WTC11 (cell line): ENCODE data around the gene CIRBP. TPM values are rescaled to one million over a fixed set of nuclear protein-coding genes. Genes with fewer than 3 reads are reported as not detected.

Experiments
- ATAC-seq: fragments of 200-7000 bp; cut with Tn5 transposase; 2 replicates; pipeline ENCODE4 v1.10.0; 2021; ENCODE audit warnings: mild to moderate bottlenecking, moderate library complexity
- CTCF ChIA-PET: fragments of 300-600 bp; sonication (Branson Sonifier 250); formaldehyde crosslinking; loops from one replicate; lab custom pipeline; 2021; ENCODE audit warnings: antibody characterized with exemption; lab: Charles Lee
- POLR2A ChIA-PET: fragments of 350-600 bp; sonication (Branson Sonifier 250); formaldehyde crosslinking; loops from one replicate; lab custom pipeline; 2021; ENCODE audit warnings: antibody characterized with exemption; lab: Charles Lee
- DNase-seq: peaks from one replicate; pipeline ENCODE4 v3.0.0; 2021; ENCODE audit warnings: low spot score
- H3K27ac Mint-ChIP-seq: 2 replicates; pipeline ENCODE4 v1.8.0; 2021; ENCODE audit warnings: mixed read lengths
- H3K27me3 Mint-ChIP-seq: 2 replicates; pipeline ENCODE4 v1.8.0; 2021; ENCODE audit warnings: low read depth, mild to moderate bottlenecking, moderate library complexity, mixed read lengths
- H3K36me3 Mint-ChIP-seq: 2 replicates; pipeline ENCODE4 v1.8.0; 2021; ENCODE audit warnings: mixed read lengths
- H3K4me1 Mint-ChIP-seq: 2 replicates; pipeline ENCODE4 v1.8.0; 2022; ENCODE audit warnings: mixed read lengths
- H3K4me3 Mint-ChIP-seq: 2 replicates; pipeline ENCODE4 v1.8.0; 2021; ENCODE audit warnings: mild to moderate bottlenecking, moderate library complexity, mixed read lengths
- H3K9me3 Mint-ChIP-seq: 2 replicates; pipeline ENCODE4 v1.8.0; 2021; ENCODE audit warnings: mixed read lengths
- CTCF ChIP-seq: fragments of 200-600 bp; IDR thresholded peaks from 2 replicates; pipeline ENCODE4 v1.8.0; 2022; ENCODE audit warnings: antibody characterized with exemption
- E2F4 ChIP-seq: sonication (generic); formaldehyde crosslinking; IDR thresholded peaks from 2 replicates; pipeline ENCODE4 v1.8.1; 2022; ENCODE audit warnings: low read depth, mild to moderate bottlenecking, moderate library complexity, missing genetic modification reagents, borderline replicate concordance
- E2F5 ChIP-seq: sonication (generic); formaldehyde crosslinking; IDR thresholded peaks from 2 replicates; pipeline ENCODE4 v1.8.1; 2022; ENCODE audit warnings: mild to moderate bottlenecking, moderate library complexity, missing genetic modification reagents
- ELF4 ChIP-seq: sonication (generic); formaldehyde crosslinking; IDR thresholded peaks from 2 replicates; pipeline ENCODE4 v1.8.1; 2022; ENCODE audit warnings: low read depth, mild to moderate bottlenecking, moderate library complexity, missing genetic modification reagents
- ESRRA ChIP-seq: sonication (generic); formaldehyde crosslinking; IDR thresholded peaks from 2 replicates; pipeline ENCODE4 v1.8.1; 2022; ENCODE audit warnings: mild to moderate bottlenecking, missing genetic modification reagents, borderline replicate concordance
- MYBL2 ChIP-seq: sonication (generic); formaldehyde crosslinking; IDR thresholded peaks from 2 replicates; pipeline ENCODE4 v1.8.1; 2023; ENCODE audit warnings: mild to moderate bottlenecking, moderate library complexity, missing genetic modification reagents
- NFATC4 ChIP-seq: fragments of 250-450 bp; sonication (Bioruptor Pico); IDR thresholded peaks from 2 replicates; pipeline ENCODE4 v1.9.0; 2021; ENCODE audit warnings: mild to moderate bottlenecking
- NR3C1 ChIP-seq: sonication (generic); formaldehyde crosslinking; conservative IDR thresholded peaks from 2 replicates; pipeline ENCODE4 v1.8.1; 2023; ENCODE audit warnings: low read depth, mild to moderate bottlenecking, missing genetic modification reagents
- OVOL2 ChIP-seq: fragments of 250-450 bp; sonication (Bioruptor Pico); IDR thresholded peaks from 2 replicates; pipeline ENCODE4 v1.9.0; 2021; ENCODE audit warnings: mild to moderate bottlenecking, borderline replicate concordance
- PREB ChIP-seq: sonication (generic); formaldehyde crosslinking; IDR thresholded peaks from 2 replicates; pipeline ENCODE4 v1.8.1; 2022; ENCODE audit warnings: mild to moderate bottlenecking, missing genetic modification reagents, moderate library complexity, borderline replicate concordance
- SMAD3 ChIP-seq: sonication (generic); formaldehyde crosslinking; IDR thresholded peaks from 2 replicates; pipeline ENCODE4 v1.8.0; 2022; ENCODE audit warnings: missing genetic modification reagents, mild to moderate bottlenecking, borderline replicate concordance
- SMAD4 ChIP-seq: sonication (generic); formaldehyde crosslinking; IDR thresholded peaks from 2 replicates; pipeline ENCODE4 v1.8.0; 2022; ENCODE audit warnings: mild to moderate bottlenecking, missing genetic modification reagents
- USF1 ChIP-seq: sonication (generic); formaldehyde crosslinking; IDR thresholded peaks from 2 replicates; pipeline ENCODE4 v1.8.0; 2022; ENCODE audit warnings: mild to moderate bottlenecking, missing genetic modification reagents
- ZMAT4 ChIP-seq: fragments of 250-450 bp; sonication (Bioruptor Pico); IDR thresholded peaks from 2 replicates; pipeline ENCODE4 v1.9.0; 2021; ENCODE audit warnings: mild to moderate bottlenecking
- ZNF138 ChIP-seq: sonication (generic); formaldehyde crosslinking; conservative IDR thresholded peaks from 2 replicates; pipeline ENCODE4 v1.8.1; 2022; ENCODE audit warnings: mild to moderate bottlenecking, moderate library complexity, missing genetic modification reagents
- ZNF219 ChIP-seq: sonication (generic); formaldehyde crosslinking; IDR thresholded peaks from 2 replicates; pipeline ENCODE4 v1.8.0; 2023; ENCODE audit warnings: missing genetic modification reagents, mild to moderate bottlenecking, borderline replicate concordance
- ZNF281 ChIP-seq: sonication (generic); formaldehyde crosslinking; IDR thresholded peaks from 2 replicates; pipeline ENCODE4 v1.8.0; 2023; ENCODE audit warnings: mild to moderate bottlenecking, missing genetic modification reagents
- ZNF671 ChIP-seq: fragments of 250-450 bp; sonication (Bioruptor Pico); IDR thresholded peaks from 2 replicates; pipeline ENCODE4 v1.8.0; 2021; ENCODE audit warnings: mild to moderate bottlenecking
- ZSCAN18 ChIP-seq: fragments of 250-450 bp; sonication (Bioruptor Pico); IDR thresholded peaks from 2 replicates; pipeline ENCODE4 v2.1.2; 2022; ENCODE audit warnings: mild to moderate bottlenecking, moderate library complexity
- total RNA-seq: library from RNA; stranded (reverse); gene quantifications from 3 replicates; pipeline ENCODE4 v1.2.3, GENCODE V29; 2021

Gene CIRBP
- total RNA-seq, 1 experiment from 2014 or later, result 298 TPM

GRCh38 chr19:1302533-1303239 lies 33.6 kb downstream of the CIRBP start:
- H3K27me3 Mint-ChIP-seq, result no peaks in the 10 kb centered on the region
- no peaks in the 10 kb centered on the region for H3K9me3 Mint-ChIP-seq
- no peaks in the 10 kb centered on the region for H3K4me1 Mint-ChIP-seq
- CTCF ChIA-PET, result interaction anchor here (1.0 to 1.4 kb wide), 2 partner anchors 23 to 52 kb away, joined by 3 read pairs; a partner anchor contains a TSS
- TF ChIP-seq ELF4 (CRISPR knock-in tag) (no peak), OVOL2 (no peak), MYBL2 (CRISPR knock-in tag) (no peak), E2F5 (CRISPR knock-in tag) (no peak), PREB (CRISPR knock-in tag) (no peak), SMAD3 (CRISPR knock-in tag) (no peak), CTCF (no peak), ZNF138 (CRISPR knock-in tag) (no peak), SMAD4 (CRISPR knock-in tag) (no peak), ZNF671 (CRISPR knock-in tag) (no peak), ZMAT4 (CRISPR knock-in tag) (no peak), ZNF281 (CRISPR knock-in tag) (no peak)
- no peak overlapping the region for H3K4me3 Mint-ChIP-seq
- peak overlapping the region; percentile 7; the same call in 1 of the 2 replicates for H3K27ac Mint-ChIP-seq
- ATAC-seq (no peak), DNase-seq (no peak)
- no peaks in the 10 kb centered on the region for H3K36me3 Mint-ChIP-seq
- POLR2A ChIA-PET, result no interaction called here

GRCh38 chr19:1304197-1304924 lies 35.2 kb downstream of the CIRBP start:
- H3K27ac Mint-ChIP-seq, result no peak overlapping the region
- POLR2A ChIA-PET, result no interaction called here
- TF ChIP-seq SMAD3 (CRISPR knock-in tag) (no peak), USF1 (CRISPR knock-in tag) (no peak), ZNF219 (CRISPR knock-in tag) (no peak), E2F5 (CRISPR knock-in tag) (no peak), ZSCAN18 (CRISPR knock-in tag) (no peak), ESRRA (no peak), NR3C1 (CRISPR knock-in tag) (no peak), OVOL2 (no peak), E2F4 (CRISPR knock-in tag) (no peak), NFATC4 (CRISPR knock-in tag) (no peak)

More at GRCh38 chr19:1304197-1304924, 35.2 kb downstream of the CIRBP start:
- ATAC-seq (peak; percentile 34), DNase-seq (no peak)
- Mint-ChIP-seq H3K4me1 (no peaks in the 10 kb centered on the region), H3K27me3 (no peaks in the 10 kb centered on the region), H3K9me3 (no peaks in the 10 kb centered on the region), H3K4me3 (no peak overlapping the region), H3K36me3 (no peaks in the 10 kb centered on the region)
- CTCF ChIA-PET, result interaction anchor here (0.7 to 1.2 kb wide), 3 partner anchors 8 to 60 kb away, joined by 4 to 6 read pairs (median 5); no protein-coding TSS in a partner anchor
